Measurements from ENCODE around the gene EFCAB3.
"Not testable (repeated sequence)": the region's sequence is repeated elsewhere in the genome, so short reads cannot be mapped to it uniquely, and the experiment has no call there.

DNA sequence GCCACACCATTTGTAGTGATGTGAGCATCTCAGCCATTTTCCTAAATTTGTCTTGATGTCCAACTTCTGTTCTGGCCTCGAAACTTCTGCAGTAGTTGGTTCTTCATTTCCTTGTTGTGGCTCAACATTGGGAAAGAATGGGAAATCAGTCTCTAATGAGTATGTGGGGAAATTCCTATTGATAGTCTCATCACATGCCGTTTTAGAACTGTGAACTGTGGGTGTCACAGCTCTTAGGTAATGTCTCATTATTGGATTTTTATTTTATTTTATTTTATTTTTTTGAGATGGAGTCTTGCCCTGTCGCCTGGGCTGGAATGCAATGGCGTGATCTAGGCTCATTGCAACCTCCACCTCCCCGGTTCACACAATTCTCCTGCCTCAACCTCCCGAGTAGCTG lies 60.8 kb downstream of the EFCAB3 start:
- TF ChIP-seq, protein P1, sequence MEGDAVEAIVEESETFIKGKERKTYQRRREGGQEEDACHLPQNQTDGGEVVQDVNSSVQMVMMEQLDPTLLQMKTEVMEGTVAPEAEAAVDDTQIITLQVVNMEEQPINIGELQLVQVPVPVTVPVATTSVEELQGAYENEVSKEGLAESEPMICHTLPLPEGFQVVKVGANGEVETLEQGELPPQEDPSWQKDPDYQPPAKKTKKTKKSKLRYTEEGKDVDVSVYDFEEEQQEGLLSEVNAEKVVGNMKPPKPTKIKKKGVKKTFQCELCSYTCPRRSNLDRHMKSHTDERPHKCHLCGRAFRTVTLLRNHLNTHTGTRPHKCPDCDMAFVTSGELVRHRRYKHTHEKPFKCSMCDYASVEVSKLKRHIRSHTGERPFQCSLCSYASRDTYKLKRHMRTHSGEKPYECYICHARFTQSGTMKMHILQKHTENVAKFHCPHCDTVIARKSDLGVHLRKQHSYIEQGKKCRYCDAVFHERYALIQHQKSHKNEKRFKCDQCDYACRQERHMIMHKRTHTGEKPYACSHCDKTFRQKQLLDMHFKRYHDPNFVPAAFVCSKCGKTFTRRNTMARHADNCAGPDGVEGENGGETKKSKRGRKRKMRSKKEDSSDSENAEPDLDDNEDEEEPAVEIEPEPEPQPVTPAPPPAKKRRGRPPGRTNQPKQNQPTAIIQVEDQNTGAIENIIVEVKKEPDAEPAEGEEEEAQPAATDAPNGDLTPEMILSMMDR (IDR thresholded peaks at IDR 0.05): not testable (repeated sequence)
- TF ChIP-seq POLR2A (IDR thresholded peaks at IDR 0.05); POLR2AphosphoS5 (IDR thresholded peaks at IDR 0.05; ENCODE audit: insufficient read depth in 1 of 2, low read depth in 1 of 2): not testable (repeated sequence)
